Stimulated activated CD4-positive, alpha-beta T cell treated with anti-CD3 and anti-CD28 coated beads, Interleukin-1b, Interleukin-23, amount 100 ng/mL, for 24 hours (primary cell): ENCODE results near the gene CDC42BPG.

ENCODE experiments used
- DNase-seq, 4 experiments: peaks; one replicate each; pipeline ENCODE4 v3.0.0-alpha.2; 2020; ENCODE audit warnings: low read depth in 4 of 4, low spot score in 1 of 4

CDC42BPG gene

GRCh38 chr11:64844330-64845128, at the start of gene CDC42BPG:
Gene CDC42BPG, minus strand, starts transcription at chr11:64844653. Its CDS starts 84 bp downstream, at chr11:64844569.
- no peak for DNase-seq

GRCh38 chr11:64893194-64894069, 49.0 kb upstream of the CDC42BPG start:
- DNase-seq = no peak

- no peak for DNase-seq
Measured at GRCh38 chr11:64892838-64893193, 48.4 kb upstream of the CDC42BPG start.

GRCh38 chr11:64892411-64892831, 48.0 kb upstream of the CDC42BPG start:
- no peak for DNase-seq

GRCh38 chr11:64891880-64892279, 47.4 kb upstream of the CDC42BPG start:
- DNase-seq = no peak

GRCh38 chr11:64891215-64891848, 46.9 kb upstream of the CDC42BPG start:
- no peak for DNase-seq

GRCh38 chr11:64890522-64890939, 46.1 kb upstream of the CDC42BPG start:
- no peak for DNase-seq

- no peak for DNase-seq
Measured at GRCh38 chr11:64888729-64889511, 44.5 kb upstream of the CDC42BPG start.

GRCh38 chr11:64888406-64888728, 43.9 kb upstream of the CDC42BPG start:
- DNase-seq = no peak

GRCh38 chr11:64887757-64888405, 43.4 kb upstream of the CDC42BPG start:
- peak; percentile 67 to 82 (median 79) for DNase-seq

- DNase-seq = no peak
Measured at GRCh38 chr11:64887234-64887756, 42.8 kb upstream of the CDC42BPG start.

GRCh38 chr11:64885367-64886286, 41.2 kb upstream of the CDC42BPG start:
- no peak for DNase-seq

GRCh38 chr11:64884019-64884418, 39.6 kb upstream of the CDC42BPG start:
- DNase-seq = no peak

- DNase-seq = no peak
Measured at GRCh38 chr11:64883575-64883974, 39.1 kb upstream of the CDC42BPG start.

- DNase-seq = no peak
Measured at GRCh38 chr11:64882243-64882642, 37.8 kb upstream of the CDC42BPG start.

GRCh38 chr11:64881476-64881875, 37.0 kb upstream of the CDC42BPG start:
- DNase-seq = no peak

- DNase-seq = no peak
Measured at GRCh38 chr11:64880240-64881001, 36.0 kb upstream of the CDC42BPG start.

- no peak for DNase-seq
Measured at GRCh38 chr11:64879244-64879900, 34.9 kb upstream of the CDC42BPG start.
